Lower leg skin (tissue), 4 donors: ENCODE measurements around the gene PFDN2. TPM values are rescaled to one million over a fixed set of nuclear protein-coding genes. Genes with fewer than 3 reads are reported as not detected.

Experiments
- DNase-seq, 2 donors: peaks; one replicate each; pipeline ENCODE4 v3.0.0-alpha.2; 2019; ENCODE audit warnings: low spot score in 2 of 2
- H3K4me3 ChIP-seq: fragments of 200-600 bp; sonication (generic); 2 replicates; pipeline ENCODE4 v1.5.1; 2017; ENCODE audit warnings: mild to moderate bottlenecking, low read depth; ENCODE audit not compliant: poor library complexity, severe bottlenecking
- CTCF ChIP-seq, 3 donors: fragments of 450-650 bp; IDR thresholded peaks; one replicate each; pipeline ENCODE4 v1.5.1; 2016; ENCODE audit warnings: antibody characterized with exemption in 3 of 3, mild to moderate bottlenecking in 3 of 3, moderate library complexity in 2 of 3
- POLR2A ChIP-seq, 2 donors: fragments of 450-650 bp; IDR thresholded peaks; one replicate each; pipeline ENCODE4 v1.6.1; 2016 to 2017; ENCODE audit warnings: antibody characterized with exemption in 2 of 2, mild to moderate bottlenecking in 1 of 2, moderate library complexity in 1 of 2
- WGBS, 2 donors: methylation state at CpG; one replicate each; pipeline ENCODE4 v1.1.5; 2018; 5-methylcytosine and 5-hydroxymethylcytosine counted together
- intact Hi-C: fragments of 100-400 bp; cut with DNase I; formaldehyde crosslinking; loops from one replicate; pipeline ENCODE4 v1.15.0; 2023; ENCODE audit warnings: low total_unique reads
- total RNA-seq, 4 donors: library from RNA; depleted of rRNA; stranded (reverse); fragments of >200 nt; gene quantifications; one replicate each; pipeline ENCODE4 v1.1.0, GENCODE V29; 2016

PFDN2 gene, protein sequence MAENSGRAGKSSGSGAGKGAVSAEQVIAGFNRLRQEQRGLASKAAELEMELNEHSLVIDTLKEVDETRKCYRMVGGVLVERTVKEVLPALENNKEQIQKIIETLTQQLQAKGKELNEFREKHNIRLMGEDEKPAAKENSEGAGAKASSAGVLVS
- 10 to 100 TPM; 19.3 to 24.7 (median 22.4) TPM for total RNA-seq

- peak within 1 kb of the TSS; percentile 98 for H3K4me3 ChIP-seq
- 1% methylated on average over 38 to 54 of the region's 58 CpGs for WGBS, 2 donors
- DNase-seq, result peak; percentile 77 to 96
- intact Hi-C loops, result no loop called here
- TF ChIP-seq POLR2A (IDR thresholded peaks at IDR 0.05) (peak in 1 of 2 donors; percentile 67), CTCF (IDR thresholded peaks at IDR 0.05) (no peak)
These were observed at the start of gene PFDN2, which contains the start of gene NIT1 for GRCh38 chr1:161117759-161118581. Gene PFDN2, minus strand, starts transcription at chr1:161118037. Its CDS starts 11 bp downstream, at chr1:161118026. Gene NIT1, plus strand, starts transcription at chr1:161118105. Its CDS starts 72 bp downstream, at chr1:161118177.

- intact Hi-C loops, result no loop called here
- DNase-seq, result no peak
- peak overlapping the region; percentile 59 for H3K4me3 ChIP-seq
- TF ChIP-seq CTCF (IDR thresholded peaks at IDR 0.05), result no peak
- TF ChIP-seq POLR2A (IDR thresholded peaks at IDR 0.05), result no peak
- WGBS, 2 donors, result 4 to 5% methylated on average over 33 of the region's 33 CpGs
These were observed 49.1 kb upstream of the PFDN2 start for GRCh38 chr1:161166669-161167548.

DNA sequence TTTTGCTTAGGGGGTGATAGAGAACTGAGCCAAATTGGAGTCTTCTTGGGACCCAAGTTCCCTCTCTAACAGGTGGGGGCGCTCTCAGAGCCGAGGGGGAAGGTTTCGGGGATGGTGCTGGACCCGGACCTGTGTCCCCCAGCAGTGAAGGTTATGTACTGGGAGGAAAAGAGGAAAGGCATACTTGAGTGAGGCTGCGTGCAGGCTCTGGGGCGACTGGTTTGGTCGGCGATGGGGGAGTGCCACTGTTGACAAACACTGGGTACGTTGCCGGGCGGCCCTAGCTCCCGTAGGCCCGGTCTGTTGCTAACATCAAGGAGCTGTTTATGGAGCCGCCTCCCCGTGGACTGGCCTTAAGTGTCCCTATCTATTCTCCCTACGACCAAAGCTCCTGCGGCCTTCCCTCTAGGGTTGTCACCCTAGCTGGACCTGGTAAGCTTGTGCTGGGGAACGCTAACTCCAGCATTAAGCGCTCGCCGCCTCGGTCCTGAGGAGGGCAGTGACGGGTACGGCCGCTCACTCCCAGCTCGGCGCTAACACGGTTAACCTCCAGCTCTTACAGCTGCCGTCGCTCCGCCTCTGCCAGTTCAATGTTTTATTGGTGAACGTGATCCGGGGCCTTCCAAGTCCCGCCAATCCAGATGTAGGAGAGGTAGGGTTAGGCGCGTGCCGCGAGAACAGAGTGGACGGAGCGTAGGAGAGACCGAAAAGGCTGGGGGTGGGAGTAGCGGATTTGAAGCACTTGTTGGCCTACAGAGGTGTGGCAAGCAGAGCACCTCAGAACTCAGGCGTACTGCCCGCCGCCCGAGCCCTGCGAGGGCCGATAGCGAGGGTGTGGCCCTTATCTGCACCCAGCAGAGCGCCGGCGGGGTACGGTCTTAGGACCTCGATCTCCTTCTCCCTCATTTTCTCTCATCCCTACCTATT lies 48.2 kb upstream of the PFDN2 start, which contains the start of gene PPOX:
PPOX (plus strand) TSS at position 685 of the 927 bp plus-strand sequence. CDS start 422 bp downstream, outside the sequence.
- WGBS, 2 donors, result 0 to 1% methylated on average over 46 to 49 of the region's 54 CpGs
- peak within 1 kb of the TSS; percentile 59 for H3K4me3 ChIP-seq
- intact Hi-C loops, result no loop called here
- peak; percentile 98 to 99 for DNase-seq
- TF ChIP-seq CTCF (IDR thresholded peaks at IDR 0.05) (no peak), POLR2A (IDR thresholded peaks at IDR 0.05) (peak in 1 of 2 donors; percentile 14)

DNA sequence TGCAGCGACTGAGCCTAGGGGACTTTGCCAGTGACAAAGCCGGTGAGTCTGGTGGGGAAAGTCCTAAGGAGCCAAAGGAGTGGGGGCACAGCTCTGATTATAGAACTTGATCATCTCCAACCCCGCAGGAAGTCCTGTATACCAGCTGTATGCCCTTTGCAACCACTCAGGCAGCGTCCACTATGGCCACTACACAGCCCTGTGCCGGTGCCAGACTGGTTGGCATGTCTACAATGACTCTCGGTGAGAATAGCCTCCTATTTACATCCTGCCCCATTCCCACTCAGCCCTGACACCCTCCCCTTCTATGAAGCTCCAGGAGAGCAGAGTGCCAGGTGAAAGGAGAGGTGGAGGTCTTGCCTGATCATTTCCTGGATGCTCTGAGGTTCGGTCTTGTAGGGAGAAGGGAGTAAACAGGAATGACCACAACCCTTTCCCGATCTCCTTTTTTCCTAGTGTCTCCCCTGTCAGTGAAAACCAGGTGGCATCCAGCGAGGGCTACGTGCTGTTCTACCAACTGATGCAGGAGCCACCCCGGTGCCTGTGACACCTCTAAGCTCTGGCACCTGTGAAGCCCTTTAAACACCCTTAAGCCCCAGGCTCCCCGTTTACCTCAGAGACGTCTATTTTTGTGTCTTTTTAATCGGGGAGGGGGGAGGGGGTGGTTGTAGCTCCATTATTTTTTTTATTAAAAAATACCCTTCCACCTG lies 47.2 kb upstream of the PFDN2 start:
- no peak overlapping the region for H3K4me3 ChIP-seq
- no peak for DNase-seq
- TF ChIP-seq CTCF (IDR thresholded peaks at IDR 0.05) (no peak), POLR2A (IDR thresholded peaks at IDR 0.05) (no peak)
- intact Hi-C loops, result no loop called here
- 54 to 57% methylated on average over 14 of the region's 14 CpGs for WGBS, 2 donors
